ENCODE data around the gene BUD31. TPM values are rescaled to one million over a fixed set of nuclear protein-coding genes. Genes with fewer than 3 reads are reported as not detected.

Gene BUD31
- total RNA-seq, 2 experiments from 2014 or later: 147 to 153 TPM

- Histone ChIP-seq H3K4me1 (ENCODE audit: insufficient read depth, low read length) (no peaks in the 10 kb centered on the region), H3K4me3 (ENCODE audit: low read length) (no peak overlapping the region), H3K27me3 (ENCODE audit: control insufficient read depth in 1 of 2, insufficient read depth in 2 of 2, low read length in 2 of 2) (no peaks in the 10 kb centered on the region), H3K9me3 (ENCODE audit: control insufficient read depth in 1 of 2, insufficient read depth in 1 of 2, low read length in 2 of 2) (no peaks in the 10 kb centered on the region), H3K36me3 (ENCODE audit: insufficient read depth, low read length) (peaks cover 69% of the 10 kb centered on the region), H3K27ac (ENCODE audit: low read depth in 1 of 2, low read length in 2 of 2) (no peak overlapping the region)
- CTCF ChIA-PET: no interaction called here
- no peak overlapping the region for H3K4me3 Mint-ChIP-seq
- no peaks in the 10 kb centered on the region for H3K4me1 Mint-ChIP-seq (ENCODE audit: low read depth)
- H3K9me3 Mint-ChIP-seq: no peaks in the 10 kb centered on the region
- peaks cover 74% of the 10 kb centered on the region for H3K36me3 Mint-ChIP-seq (ENCODE audit: low read depth)
- no peak for TF ChIP-seq CTCF (IDR thresholded peaks at IDR 0.05)
- DNase-seq: no peak
- H3K27ac Mint-ChIP-seq: no peak overlapping the region
- POLR2A ChIA-PET: no interaction called here
- no peak for ATAC-seq (ENCODE audit: poor library complexity)
- no peaks in the 10 kb centered on the region for H3K27me3 Mint-ChIP-seq
- intact Hi-C loops (cut with DNase I, micrococcal nuclease): no loop called here
Measured at GRCh38 chr7:99452541-99452940, 43.8 kb downstream of the BUD31 start.

- Histone ChIP-seq H3K9me3 (ENCODE audit: control insufficient read depth in 1 of 2, insufficient read depth in 1 of 2, low read length in 2 of 2) (no peaks in the 10 kb centered on the region), H3K4me3 (ENCODE audit: low read length) (no peak overlapping the region), H3K36me3 (ENCODE audit: insufficient read depth, low read length) (peaks cover 70% of the 10 kb centered on the region), H3K4me1 (ENCODE audit: insufficient read depth, low read length) (no peaks in the 10 kb centered on the region), H3K27me3 (ENCODE audit: control insufficient read depth in 1 of 2, insufficient read depth in 2 of 2, low read length in 2 of 2) (no peaks in the 10 kb centered on the region), H3K27ac (ENCODE audit: low read depth in 1 of 2, low read length in 2 of 2) (no peak overlapping the region)
- ATAC-seq (ENCODE audit: poor library complexity) (no peak), DNase-seq (no peak)
- peaks cover 74% of the 10 kb centered on the region for H3K36me3 Mint-ChIP-seq (ENCODE audit: low read depth)
- ChIA-PET CTCF (no interaction called here), POLR2A (no interaction called here)
- no peak for TF ChIP-seq CTCF (IDR thresholded peaks at IDR 0.05)
- H3K4me1 Mint-ChIP-seq (ENCODE audit: low read depth): no peaks in the 10 kb centered on the region
- no peak overlapping the region for H3K27ac Mint-ChIP-seq
- no peaks in the 10 kb centered on the region for H3K9me3 Mint-ChIP-seq
- no peaks in the 10 kb centered on the region for H3K27me3 Mint-ChIP-seq
- intact Hi-C loops (cut with DNase I, micrococcal nuclease): no loop called here
- H3K4me3 Mint-ChIP-seq: no peak overlapping the region
Measured at GRCh38 chr7:99453105-99453504, 44.3 kb downstream of the BUD31 start.

GRCh38 chr7:99455874-99456273 lies 47.1 kb downstream of the BUD31 start:
- H3K27me3 Mint-ChIP-seq: no peaks in the 10 kb centered on the region
- ChIA-PET POLR2A (no interaction called here), CTCF (no interaction called here)
- peaks cover 21% of the 10 kb centered on the region for H3K4me1 Mint-ChIP-seq (ENCODE audit: low read depth)
- intact Hi-C loops (cut with DNase I, micrococcal nuclease): no loop called here
- H3K27ac Mint-ChIP-seq: no peak overlapping the region
- no peaks in the 10 kb centered on the region for H3K27me3 ChIP-seq (ENCODE audit: control insufficient read depth in 1 of 2, insufficient read depth in 2 of 2, low read length in 2 of 2)
- peaks cover 75% of the 10 kb centered on the region for H3K36me3 ChIP-seq (ENCODE audit: insufficient read depth, low read length)
- no peak overlapping the region for H3K4me3 Mint-ChIP-seq
- no peak for DNase-seq
- H3K4me3 ChIP-seq (ENCODE audit: low read length): no peak overlapping the region
- no peak overlapping the region for H3K27ac ChIP-seq (ENCODE audit: low read depth in 1 of 2, low read length in 2 of 2)
- peaks cover 77% of the 10 kb centered on the region for H3K36me3 Mint-ChIP-seq (ENCODE audit: low read depth)
- TF ChIP-seq CTCF (IDR thresholded peaks at IDR 0.05): no peak
- H3K9me3 ChIP-seq (ENCODE audit: control insufficient read depth in 1 of 2, insufficient read depth in 1 of 2, low read length in 2 of 2): no peaks in the 10 kb centered on the region
- ATAC-seq (ENCODE audit: poor library complexity): no peak
- H3K4me1 ChIP-seq (ENCODE audit: insufficient read depth, low read length): peaks cover 7% of the 10 kb centered on the region
- H3K9me3 Mint-ChIP-seq: no peaks in the 10 kb centered on the region

All from CD4-positive, alpha-beta T cell (primary cell).